IMR-90 (cell line): ENCODE data around the gene PAGE2. TPM values are rescaled to one million over a fixed set of nuclear protein-coding genes. Genes with fewer than 3 reads are reported as not detected.

Experiments used
- ATAC-seq: fragments of 200-7000 bp; cut with Tn5 transposase; 2 replicates; pipeline ENCODE4 v1.9.1; 2020; ENCODE audit warnings: low read depth, mild to moderate bottlenecking, moderate library complexity
- BruUV-seq: library from RNA; stranded (reverse); fragments of 400-500 nt; replicated peaks from 2 replicates; lab custom pipeline; 2021; lab: Mats Ljungman, UMichigan
- CTCF ChIA-PET: fragments of 300-600 bp; formaldehyde crosslinking; extraction: SDS; loops from one replicate; lab custom pipeline; 2021; ENCODE audit warnings: antibody characterized with exemption; lab: Yijun Ruan, JAX
- POLR2A ChIA-PET: fragments of 300-600 bp; sonication (Branson Sonifier 250); formaldehyde crosslinking; loops from one replicate; lab custom pipeline; 2022; ENCODE audit warnings: antibody characterized with exemption; ENCODE audit not compliant: unreplicated experiment; lab: Charles Lee
- DNase-seq: peaks from one replicate; pipeline ENCODE4 v3.0.0; 2013
- H2AFZ ChIP-seq: replicated peaks from 2 replicates; pipeline ENCODE3; 2013; ENCODE audit warnings: low read length, mild to moderate bottlenecking; ENCODE audit not compliant: poor library complexity
- H2AK5ac ChIP-seq: 2 replicates; pipeline ENCODE4 v1.6.1; 2013; ENCODE audit warnings: low read depth, low read length, inconsistent platforms
- H2AK9ac ChIP-seq: replicated peaks from 2 replicates; pipeline ENCODE3; 2013; ENCODE audit warnings: mild to moderate bottlenecking, low read depth, low read length, moderate library complexity; ENCODE audit not compliant: poor library complexity
- H2BK120ac ChIP-seq: 2 replicates; pipeline ENCODE4 v1.6.1; 2013; ENCODE audit warnings: low read depth, low read length, inconsistent platforms
- H2BK15ac ChIP-seq: 3 replicates; pipeline ENCODE4 v1.6.1; 2013; ENCODE audit warnings: low read depth, low read length, inconsistent platforms
- H2BK20ac ChIP-seq: 2 replicates; pipeline ENCODE4 v1.6.1; 2013; ENCODE audit warnings: low read depth, mild to moderate bottlenecking, inconsistent platforms, low read length, moderate library complexity
- H2BK5ac ChIP-seq: 2 replicates; pipeline ENCODE4 v1.6.1; 2013; ENCODE audit warnings: mild to moderate bottlenecking, low read depth, low read length, inconsistent platforms; ENCODE audit not compliant: poor library complexity, severe bottlenecking
- H3K14ac ChIP-seq: replicated peaks from 2 replicates; pipeline ENCODE4 v1.6.1; 2013; ENCODE audit warnings: low read depth, low read length, inconsistent platforms
- H3K18ac ChIP-seq: 2 replicates; pipeline ENCODE4 v1.6.1; 2013; ENCODE audit warnings: low read depth, low read length, control low read depth
- H3K23ac ChIP-seq: 2 replicates; pipeline ENCODE4 v1.6.1; 2013; ENCODE audit warnings: low read depth, low read length, inconsistent platforms
- H3K27ac ChIP-seq: 2 replicates; pipeline ENCODE4 v1.5.1; 2013; ENCODE audit warnings: mild to moderate bottlenecking, control low read depth, low read length; ENCODE audit not compliant: insufficient read depth
- H3K27me3 ChIP-seq: 2 replicates; pipeline ENCODE4 v1.6.1; 2013; ENCODE audit warnings: low read length; ENCODE audit not compliant: control insufficient read depth, insufficient read depth
- H3K36me3 ChIP-seq: 2 replicates; pipeline ENCODE4 v1.6.1; 2013; ENCODE audit warnings: low read length, mixed read lengths; ENCODE audit not compliant: control insufficient read depth, insufficient read depth
- H3K4ac ChIP-seq: 2 replicates; pipeline ENCODE4 v1.6.1; 2013; ENCODE audit warnings: low read depth, low read length, inconsistent platforms
- H3K4me1 ChIP-seq: 2 replicates; pipeline ENCODE4 v1.6.1; 2013; ENCODE audit warnings: low read length, mixed read lengths; ENCODE audit not compliant: control insufficient read depth, insufficient read depth
- H3K4me2 ChIP-seq: 2 replicates; pipeline ENCODE4 v1.6.1; 2013; ENCODE audit warnings: low read depth, mild to moderate bottlenecking, control low read depth, low read length, moderate library complexity
- H3K4me3 ChIP-seq: 2 replicates; pipeline ENCODE4 v1.5.1; 2013; ENCODE audit warnings: low read depth, mild to moderate bottlenecking, control low read depth, low read length, moderate library complexity; ENCODE audit not compliant: insufficient read depth
- H3K56ac ChIP-seq: 2 replicates; pipeline ENCODE4 v1.6.1; 2013; ENCODE audit warnings: low read length, inconsistent platforms; ENCODE audit not compliant: insufficient read depth; ENCODE audit errors: extremely low read depth
- H3K79me1 ChIP-seq, 2 experiments: 2 replicates each; pipeline ENCODE4 v1.6.1; 2013; ENCODE audit warnings: low read length in 2 of 2, inconsistent platforms in 1 of 2, low read depth in 1 of 2
- H3K9ac ChIP-seq: 2 replicates; pipeline ENCODE4 v1.6.1; 2013; ENCODE audit warnings: low read depth, low read length, control low read depth
- H3K9me1 ChIP-seq: 2 replicates; pipeline ENCODE4 v1.6.1; 2013; ENCODE audit warnings: low read length, inconsistent platforms; ENCODE audit not compliant: insufficient read depth
- H3K9me3 ChIP-seq: 2 replicates; pipeline ENCODE4 v1.6.1; 2013; ENCODE audit warnings: low read length; ENCODE audit not compliant: control insufficient read depth, insufficient read depth
- H4K20me1 ChIP-seq: 2 replicates; pipeline ENCODE4 v1.6.1; 2013; ENCODE audit warnings: low read length, inconsistent platforms; ENCODE audit not compliant: insufficient read depth
- H4K5ac ChIP-seq: 2 replicates; pipeline ENCODE4 v1.6.1; 2013; ENCODE audit warnings: mild to moderate bottlenecking, low read depth, low read length, control low read depth
- H4K8ac ChIP-seq, 2 experiments: 2 replicates each; pipeline ENCODE4 v1.6.1; 2013; ENCODE audit warnings: low read depth in 2 of 2, low read length in 2 of 2, control low read depth in 1 of 2, inconsistent platforms in 1 of 2
- H4K91ac ChIP-seq: 2 replicates; pipeline ENCODE4 v1.6.1; 2013; ENCODE audit warnings: low read depth, low read length, inconsistent platforms; ENCODE audit not compliant: insufficient read depth
- CHD1 ChIP-seq: IDR thresholded peaks from 2 replicates; pipeline ENCODE4 v1.6.1; 2012; ENCODE audit warnings: low read depth, low read length, improper control_type of control experiment
- POLR2A ChIP-seq: IDR thresholded peaks from 2 replicates; pipeline ENCODE4 v1.6.1; 2012; ENCODE audit warnings: mild to moderate bottlenecking, low read depth, low read length
- RAD21 ChIP-seq: IDR thresholded peaks from 2 replicates; pipeline ENCODE4 v1.6.1; 2012; ENCODE audit warnings: low read length, improper control_type of control experiment
- WGBS, 2 experiments: methylation state at CpG; one replicate each; pipeline versions ENCODE4 v1.1.5 to v1.1.7; 2013; ENCODE audit warnings: missing lambda C conversion rate in 2 of 2; ENCODE audit not compliant: insufficient read length in 1 of 2; ENCODE audit errors: extremely low coverage in 2 of 2; 5-methylcytosine and 5-hydroxymethylcytosine counted together
- dilution Hi-C: fragments of 300-500 bp; cut with HindIII; formaldehyde crosslinking; loops from one replicate; pipeline ENCODE4 v1.14.3; 2018; ENCODE audit warnings: low sequenced_read_pairs; ENCODE audit not compliant: unreplicated experiment
- in situ Hi-C: fragments of 300-500 bp; cut with MboI; formaldehyde crosslinking; loops from 3 replicates; pipeline ENCODE4 v1.14.3; 2019; ENCODE audit warnings: low sequenced_read_pairs, inconsistent platforms, mixed read lengths
- intact Hi-C: fragments of 100-400 bp; cut with micrococcal nuclease; formaldehyde crosslinking; loops from 2 replicates; pipeline ENCODE4 v1.10.0; 2022
- polyA plus RNA-seq, 3 experiments: library from polyadenylated mRNA; depleted of rRNA; stranded (reverse); fragments of >200 nt; gene quantifications; 2 replicates each; pipeline ENCODE4 v1.2.3, GENCODE V29; 2012; ENCODE audit warnings: low replicate concordance in 1 of 3
- total RNA-seq: library from RNA; depleted of rRNA; stranded (reverse); fragments of >200 nt; gene quantifications from 2 replicates; pipeline ENCODE4 v1.2.3, GENCODE V29; 2012

PAGE2 gene
- total and polyA plus RNA-seq, 2 of the 4 experiments (the other 2 are of a cell fraction) = not detected

DNA sequence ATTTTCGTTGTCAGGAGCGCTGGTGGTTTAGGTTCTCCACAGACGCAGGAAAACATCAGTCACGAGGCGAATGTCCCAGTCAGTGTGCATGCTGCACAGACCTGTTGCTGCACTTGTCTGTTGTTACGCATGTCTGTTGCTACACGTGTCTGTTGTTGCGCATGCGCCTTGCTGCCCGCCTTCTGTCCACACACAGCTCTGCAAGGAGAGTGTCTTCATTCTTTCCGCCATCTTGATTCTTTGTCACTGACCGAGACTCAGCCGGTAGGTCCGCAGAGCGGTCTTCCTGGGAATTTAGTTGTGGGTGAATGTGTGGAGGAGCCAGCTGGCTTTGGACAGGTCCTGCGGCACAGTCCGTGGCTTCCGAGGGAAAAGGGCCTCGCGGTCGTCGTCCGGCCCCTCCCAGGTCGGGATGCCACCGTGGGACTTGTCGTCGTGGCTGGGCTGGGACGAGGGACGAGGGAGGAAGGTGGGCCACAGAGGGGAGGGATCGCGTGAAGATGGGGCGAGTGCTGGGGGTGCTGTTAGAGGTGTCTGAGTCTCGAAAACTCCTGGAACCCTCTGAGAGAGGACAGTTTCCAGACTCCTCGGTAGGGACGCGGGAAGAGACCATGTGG is 13.9 kb upstream of the PAGE2 start, which contains the start of gene PAGE2B:
TSS of gene PAGE2B (plus strand) at position 180 of the 617 bp plus-strand sequence. CDS start 1,012 bp downstream, outside the sequence.
- no peak for ATAC-seq
- Histone ChIP-seq H3K9ac (no peak within 1 kb of the TSS), H3K79me1 (no peaks in the 10 kb centered on the region), H2BK120ac (no peak within 1 kb of the TSS), H2AK5ac (no peak within 1 kb of the TSS), H4K8ac (no peak within 1 kb of the TSS), H3K4ac (no peak within 1 kb of the TSS), H3K14ac (no peak within 1 kb of the TSS), H3K4me2 (no peak within 1 kb of the TSS), H3K27me3 (no peaks in the 10 kb centered on the region; the same call in 1 of the 2 replicates), H3K9me1 (no peaks in the 10 kb centered on the region), H3K4me1 (no peaks in the 10 kb centered on the region), H3K18ac (no peak within 1 kb of the TSS), H3K36me3 (no peaks in the 10 kb centered on the region), H2AFZ (no peak within 1 kb of the TSS), H2AK9ac (no peak within 1 kb of the TSS), H3K4me3 (no peak within 1 kb of the TSS), H3K56ac (no peak within 1 kb of the TSS), H2BK5ac (no peak within 1 kb of the TSS), H2BK20ac (no peak within 1 kb of the TSS), H4K20me1 (no peaks in the 10 kb centered on the region), H3K27ac (no peak within 1 kb of the TSS), H4K5ac (no peak within 1 kb of the TSS), H3K23ac (no peak within 1 kb of the TSS), H3K9me3 (0 out of 2 replicates have a peak, but pooled peaks cover 3% of the 10 kb centered on the region), H4K91ac (no peak within 1 kb of the TSS), H2BK15ac (no peak within 1 kb of the TSS)
- DNase-seq = no peak
- in situ Hi-C loops (no loop called here), intact Hi-C loops (no loop called here), dilution Hi-C loops (no loop called here)
- ChIA-PET POLR2A (no interaction called here), CTCF (no interaction called here)
- no TSS peak for BruUV-seq
- WGBS, 2 experiments = 84% methylated on average over 16 of the region's 36 CpGs; no CpG with 5 or more reads in 1 of the 2 experiments
- TF ChIP-seq RAD21 = no peak
- TF ChIP-seq CHD1 = no peak
- TF ChIP-seq POLR2A = no peak
